Tibial artery (tissue), 4 donors: ENCODE data around the gene PRKCB.

Experiments used
- DNase-seq, 2 donors: peaks; one replicate each; pipeline ENCODE4 v3.0.0-alpha.2; 2019
- H3K27ac ChIP-seq, 2 donors: fragments of 200-600 bp; sonication (generic) in 1 of 2; 1 replicate in 1 of 2; 2 replicates in 1 of 2; pipeline ENCODE4 v1.5.1; 2018 to 2019; ENCODE audit warnings: mild to moderate bottlenecking in 1 of 2
- H3K27me3 ChIP-seq, 2 donors: fragments of 200-600 bp; sonication (generic) in 1 of 2; one replicate each; pipeline versions ENCODE4 v1.5.1 to v1.6.0; 2016 to 2019
- H3K36me3 ChIP-seq, 3 donors: fragments of 200-600 bp; sonication (generic) in 2 of 3; one replicate each; pipeline ENCODE4 v1.5.1; 2016 to 2019; ENCODE audit warnings: mild to moderate bottlenecking in 2 of 3
- H3K4me1 ChIP-seq, 4 donors: fragments of 200-600 bp; sonication (generic) in 2 of 4; 1 replicate in 3 of 4; 2 replicates in 1 of 4; pipeline ENCODE4 v1.5.1; 2016 to 2019
- H3K4me3 ChIP-seq, 2 donors: fragments of 200-600 bp; sonication (generic) in 1 of 2; 1 replicate in 1 of 2; 2 replicates in 1 of 2; pipeline ENCODE4 v1.5.1; 2018 to 2019; ENCODE audit warnings: mild to moderate bottlenecking in 2 of 2
- H3K9me3 ChIP-seq, 3 donors: fragments of 200-600 bp; sonication (generic) in 1 of 3; one replicate each; pipeline ENCODE4 v1.5.1; 2016 to 2019
- CTCF ChIP-seq, 2 experiments: fragments of 200-600 bp in 1 of 2; fragments of 450-650 bp in 1 of 2; IDR thresholded peaks; one replicate each; pipeline ENCODE4 v1.5.1; 2017 to 2019; ENCODE audit warnings: antibody characterized with exemption in 2 of 2, mild to moderate bottlenecking in 1 of 2, moderate library complexity in 1 of 2
- intact Hi-C: fragments of 100-400 bp; cut with DNase I; formaldehyde crosslinking; loops from one replicate; pipeline ENCODE4 v1.15.0; 2023; ENCODE audit warnings: low total_unique reads

Gene PRKCB

DNA sequence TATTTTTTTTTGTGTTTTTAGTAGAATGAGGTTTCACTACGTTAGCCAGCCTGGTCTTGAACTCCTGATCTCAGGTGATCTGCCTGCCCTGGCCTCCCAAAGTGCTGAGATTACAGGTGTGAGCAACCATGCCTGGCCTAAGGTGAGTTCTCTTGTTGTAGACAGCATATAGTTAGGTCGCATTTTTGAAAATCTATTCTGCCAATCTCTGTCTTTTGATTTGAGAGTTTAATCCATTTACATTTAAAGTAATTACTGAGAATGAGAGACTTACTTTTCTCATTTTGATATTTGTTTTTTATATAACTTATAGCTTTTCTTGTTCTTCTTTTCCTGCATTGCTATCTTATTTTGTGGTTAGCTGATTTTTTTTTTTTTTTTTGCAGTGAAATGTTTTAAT is 6.3 kb upstream of the PRKCB start:
- intact Hi-C loops = no loop called here
- TF ChIP-seq CTCF (IDR thresholded peaks at IDR 0.05) = no peak
- H3K36me3 ChIP-seq = no peaks in the 10 kb centered on the region
- no peaks in the 10 kb centered on the region for H3K27me3 ChIP-seq
- no peak overlapping the region for H3K27ac ChIP-seq
- peaks cover 5 to 11% (median 8%) of the 10 kb centered on the region in 3 donors for H3K9me3 ChIP-seq
- no peak for DNase-seq
- H3K4me3 ChIP-seq = no peak overlapping the region
- no peaks in the 10 kb centered on the region for H3K4me1 ChIP-seq

GRCh38 chr16:23830276-23830675 is 5.5 kb upstream of the PRKCB start:
- H3K27me3 ChIP-seq = no peaks in the 10 kb centered on the region
- intact Hi-C loops = no loop called here
- H3K9me3 ChIP-seq = peaks cover 5 to 11% (median 8%) of the 10 kb centered on the region in 3 donors
- no peak overlapping the region for H3K4me3 ChIP-seq
- no peaks in the 10 kb centered on the region for H3K36me3 ChIP-seq
- H3K27ac ChIP-seq = no peak overlapping the region
- no peak for TF ChIP-seq CTCF (IDR thresholded peaks at IDR 0.05)
- peaks cover 0 to 2% (median under 1%) of the 10 kb centered on the region in 4 donors for H3K4me1 ChIP-seq
- DNase-seq = no peak

DNA sequence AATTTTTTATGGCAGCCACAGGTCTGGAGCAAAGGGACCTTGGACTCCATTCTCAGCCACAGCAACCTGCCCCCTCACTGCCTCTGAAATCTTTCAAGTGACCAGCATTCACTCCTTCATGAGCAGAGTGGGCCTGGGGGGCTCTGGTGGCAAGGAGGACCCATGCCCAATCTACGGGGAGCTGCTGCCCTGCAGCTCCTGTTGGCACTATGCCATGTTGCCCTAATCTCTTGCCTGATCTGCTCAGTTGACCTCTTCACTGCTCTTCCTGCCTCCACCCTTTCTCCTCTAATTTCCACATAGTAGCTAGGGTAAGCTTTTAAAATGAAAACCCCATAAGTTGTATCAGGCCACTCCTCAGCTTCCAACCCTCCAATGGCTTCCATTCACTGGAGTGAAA is 2.9 kb upstream of the PRKCB start:
- H3K36me3 ChIP-seq = no peaks in the 10 kb centered on the region
- intact Hi-C loops = no loop called here
- H3K4me1 ChIP-seq = peaks cover 0 to 25% (median 8%) of the 10 kb centered on the region in 4 donors
- peaks cover 5 to 11% (median 8%) of the 10 kb centered on the region in 3 donors for H3K9me3 ChIP-seq
- no peak overlapping the region for H3K27ac ChIP-seq
- no peak overlapping the region for H3K4me3 ChIP-seq
- no peak for TF ChIP-seq CTCF (IDR thresholded peaks at IDR 0.05)
- H3K27me3 ChIP-seq = peaks cover 0 to 22% of the 10 kb centered on the region in 2 donors
- DNase-seq = no peak

- peaks cover 0 to 22% of the 10 kb centered on the region in 2 donors for H3K27me3 ChIP-seq
- no peak for DNase-seq
- H3K4me1 ChIP-seq = peaks cover 0 to 25% (median 8%) of the 10 kb centered on the region in 4 donors
- peaks cover 5 to 11% (median 8%) of the 10 kb centered on the region in 3 donors for H3K9me3 ChIP-seq
- no peak overlapping the region for H3K27ac ChIP-seq
- H3K36me3 ChIP-seq = no peaks in the 10 kb centered on the region
- intact Hi-C loops = no loop called here
- no peak for TF ChIP-seq CTCF (IDR thresholded peaks at IDR 0.05)
- H3K4me3 ChIP-seq = no peak overlapping the region
Measured at GRCh38 chr16:23833504-23833903, 2.3 kb upstream of the PRKCB start.

GRCh38 chr16:23833960-23834685 is 1.7 kb upstream of the PRKCB start:
- intact Hi-C loops = no loop called here
- Histone ChIP-seq H3K9me3 (peaks cover 5 to 10% (median 5%) of the 10 kb centered on the region in 3 donors), H3K4me3 (no peak overlapping the region), H3K36me3 (no peaks in the 10 kb centered on the region), H3K4me1 (peaks cover 0 to 25% (median 8%) of the 10 kb centered on the region in 4 donors), H3K27ac (no peak overlapping the region), H3K27me3 (peaks cover 0 to 22% of the 10 kb centered on the region in 2 donors)
- TF ChIP-seq CTCF (IDR thresholded peaks at IDR 0.05) = no peak
- no peak for DNase-seq
